Smooth muscle cell (in vitro differentiated cells): Measurements from ENCODE around the gene NPIPA3. TPM values are rescaled to one million over a fixed set of nuclear protein-coding genes. Genes with fewer than 3 reads are reported as not detected.
"Not testable (repeated sequence)": the region's sequence is repeated elsewhere in the genome, so short reads cannot be mapped to it uniquely, and the experiment has no call there.

ENCODE experiments used
- DNase-seq: peaks from one replicate; lab custom pipeline; 2025; ENCODE audit not compliant: unreplicated experiment; lab: John Stamatoyannopoulos, UW
- H2AFZ ChIP-seq: fragments of 200-600 bp; sonication (generic); 2 replicates; pipeline ENCODE4 v1.6.0; 2016; ENCODE audit warnings: antibody characterized with exemption, low read depth, mild to moderate bottlenecking
- H3F3A ChIP-seq: fragments of 200-600 bp; sonication (generic); 2 replicates; pipeline ENCODE4 v1.6.0; 2017; ENCODE audit warnings: antibody characterized with exemption, low read depth
- H3K27ac ChIP-seq: fragments of 200-600 bp; sonication (generic); 2 replicates; pipeline ENCODE4 v1.5.1; 2016; ENCODE audit warnings: low read depth, mild to moderate bottlenecking
- H3K27me3 ChIP-seq: fragments of 200-600 bp; sonication (generic); 2 replicates; pipeline ENCODE4 v1.6.1; 2016; ENCODE audit warnings: low read depth, mild to moderate bottlenecking
- H3K36me3 ChIP-seq: fragments of 200-600 bp; sonication (generic); 2 replicates; pipeline ENCODE4 v1.5.1; 2016; ENCODE audit warnings: low read depth
- H3K4me1 ChIP-seq: fragments of 200-600 bp; sonication (generic); 2 replicates; pipeline ENCODE4 v1.5.1; 2016; ENCODE audit warnings: low read depth
- H3K4me2 ChIP-seq: fragments of 200-600 bp; sonication (generic); 2 replicates; pipeline ENCODE4 v1.6.0; 2016; ENCODE audit warnings: mild to moderate bottlenecking
- H3K4me3 ChIP-seq: fragments of 200-600 bp; sonication (generic); 2 replicates; pipeline ENCODE4 v1.5.1; 2016; ENCODE audit warnings: mild to moderate bottlenecking
- H3K79me2 ChIP-seq: fragments of 200-600 bp; sonication (generic); 2 replicates; pipeline ENCODE4 v1.6.0; 2016; ENCODE audit warnings: low read depth, mild to moderate bottlenecking
- H3K9ac ChIP-seq: fragments of 200-600 bp; sonication (generic); 2 replicates; pipeline ENCODE4 v1.6.0; 2016; ENCODE audit warnings: low read depth
- H3K9me3 ChIP-seq: fragments of 200-600 bp; sonication (generic); replicated peaks from 2 replicates; pipeline ENCODE4 v1.5.1; 2016; ENCODE audit warnings: low read depth
- H4K20me1 ChIP-seq: fragments of 200-600 bp; sonication (generic); 2 replicates; pipeline ENCODE4 v1.6.0; 2016; ENCODE audit warnings: low read depth
- WGBS: methylation state at CpG from one replicate; pipeline ENCODE4 v1.1.7; 2016; ENCODE audit warnings: low lambda C conversion rate; 5-methylcytosine and 5-hydroxymethylcytosine counted together
- polyA plus RNA-seq: library from polyadenylated mRNA; unstranded; fragments of >200 nt; fragmentation: Nextera tagmentation; extraction: Ambion mirVana; gene quantifications from 2 replicates; pipeline ENCODE4 v1.2.1, GENCODE V29; 2016
- total RNA-seq: library from RNA; depleted of rRNA; stranded (reverse); fragments of >200 nt; gene quantifications from 2 replicates; pipeline ENCODE4 v1.2.3, GENCODE V29; 2014
- TF ChIP-seq, protein P1 (sequence below): fragments of 200-600 bp; sonication (generic); IDR thresholded peaks from 2 replicates; pipeline ENCODE4 v1.5.1; 2017; ENCODE audit warnings: borderline replicate concordance, mild to moderate bottlenecking, antibody characterized with exemption; ENCODE audit not compliant: insufficient read depth, poor library complexity, severe bottlenecking

Gene NPIPA3
- total and polyA plus RNA-seq, 2 experiments from 2014 or later = 0.81 to 0.94 TPM

DNA sequence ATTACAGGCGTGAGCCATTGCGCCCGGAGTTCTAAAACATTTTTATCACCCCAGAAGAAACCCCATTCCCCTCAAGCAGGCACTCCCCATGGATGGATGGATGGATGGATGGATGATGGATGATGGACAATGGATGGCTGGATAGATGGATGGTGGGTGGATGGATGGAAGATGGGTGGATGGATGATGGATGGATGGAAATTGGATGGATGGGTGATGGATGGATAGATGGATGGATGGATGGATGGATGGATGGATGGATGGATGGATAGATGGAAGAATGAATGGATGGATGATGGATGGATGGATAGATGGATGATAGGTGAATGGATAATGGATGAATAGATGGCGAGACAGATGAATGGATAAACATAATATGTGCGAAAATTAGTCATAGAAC is 25.6 kb upstream of the NPIPA3 start:
- Histone ChIP-seq H3K27me3 (no peaks in the 10 kb centered on the region), H4K20me1 (no peaks in the 10 kb centered on the region)

DNA sequence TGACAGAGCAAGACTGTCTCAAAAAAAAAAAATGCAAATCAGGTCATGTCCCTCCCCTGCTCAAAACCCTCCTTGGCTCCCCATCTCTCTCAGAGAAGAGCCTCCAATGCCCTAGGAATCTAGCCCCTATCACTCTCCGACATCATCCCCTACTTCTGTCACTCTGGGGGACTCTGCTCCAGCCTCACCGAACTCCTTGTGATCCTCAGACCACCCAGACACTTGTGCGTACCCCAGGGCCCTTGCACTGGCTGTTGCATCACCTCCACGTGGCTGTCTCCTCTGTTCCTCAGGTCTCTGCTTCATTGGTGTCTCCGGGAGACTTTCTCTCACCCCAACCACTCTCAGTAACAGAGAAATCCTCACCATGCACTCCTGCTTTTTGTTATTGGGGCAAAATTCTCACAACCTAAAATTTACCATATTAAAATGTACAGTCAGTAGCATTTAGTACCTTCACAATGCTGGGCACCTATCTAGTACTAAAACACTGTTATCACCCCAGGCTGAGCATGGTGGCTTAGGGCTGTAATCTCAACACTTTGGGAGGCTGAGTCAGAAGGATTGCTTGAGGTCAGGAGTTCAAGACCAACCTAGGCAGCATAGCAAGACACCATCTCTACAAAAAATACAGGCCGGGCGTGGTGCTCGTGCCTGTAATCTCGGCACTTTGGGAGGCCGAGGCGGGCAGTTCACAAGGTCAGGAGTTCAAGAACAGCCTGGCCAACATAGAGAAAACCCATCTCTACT is 24.3 kb upstream of the NPIPA3 start:
- no peaks in the 10 kb centered on the region for H3F3A ChIP-seq
- no peaks in the 10 kb centered on the region for H4K20me1 ChIP-seq
- H3K4me1 ChIP-seq = no peaks in the 10 kb centered on the region
- H3K27ac ChIP-seq = no peak overlapping the region
- no peak overlapping the region for H3K4me2 ChIP-seq
- no peak for DNase-seq
- no peaks in the 10 kb centered on the region for H3K27me3 ChIP-seq
- no peaks in the 10 kb centered on the region for H3K9me3 ChIP-seq
- TF ChIP-seq, protein P1, sequence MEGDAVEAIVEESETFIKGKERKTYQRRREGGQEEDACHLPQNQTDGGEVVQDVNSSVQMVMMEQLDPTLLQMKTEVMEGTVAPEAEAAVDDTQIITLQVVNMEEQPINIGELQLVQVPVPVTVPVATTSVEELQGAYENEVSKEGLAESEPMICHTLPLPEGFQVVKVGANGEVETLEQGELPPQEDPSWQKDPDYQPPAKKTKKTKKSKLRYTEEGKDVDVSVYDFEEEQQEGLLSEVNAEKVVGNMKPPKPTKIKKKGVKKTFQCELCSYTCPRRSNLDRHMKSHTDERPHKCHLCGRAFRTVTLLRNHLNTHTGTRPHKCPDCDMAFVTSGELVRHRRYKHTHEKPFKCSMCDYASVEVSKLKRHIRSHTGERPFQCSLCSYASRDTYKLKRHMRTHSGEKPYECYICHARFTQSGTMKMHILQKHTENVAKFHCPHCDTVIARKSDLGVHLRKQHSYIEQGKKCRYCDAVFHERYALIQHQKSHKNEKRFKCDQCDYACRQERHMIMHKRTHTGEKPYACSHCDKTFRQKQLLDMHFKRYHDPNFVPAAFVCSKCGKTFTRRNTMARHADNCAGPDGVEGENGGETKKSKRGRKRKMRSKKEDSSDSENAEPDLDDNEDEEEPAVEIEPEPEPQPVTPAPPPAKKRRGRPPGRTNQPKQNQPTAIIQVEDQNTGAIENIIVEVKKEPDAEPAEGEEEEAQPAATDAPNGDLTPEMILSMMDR = no peak
- no peak overlapping the region for H3K9ac ChIP-seq
- H2AFZ ChIP-seq = no peak overlapping the region
- 79% methylated on average over 11 of the region's 11 CpGs for WGBS
- H3K79me2 ChIP-seq = no peaks in the 10 kb centered on the region
- H3K4me3 ChIP-seq = no peak overlapping the region
- H3K36me3 ChIP-seq = no peaks in the 10 kb centered on the region

More for the DNA sequence above, 25.6 kb upstream of the NPIPA3 start:
- Histone ChIP-seq H3F3A (no peaks in the 10 kb centered on the region), H2AFZ (no peak overlapping the region), H3K36me3 (no peaks in the 10 kb centered on the region), H3K4me1 (no peaks in the 10 kb centered on the region), H3K4me3 (no peak overlapping the region), H3K9ac (no peak overlapping the region), H3K27ac (no peak overlapping the region), H3K79me2 (no peaks in the 10 kb centered on the region), H3K9me3 (no peaks in the 10 kb centered on the region), H3K4me2 (no peak overlapping the region)
- 93% methylated on average over 5 of the region's 5 CpGs for WGBS
- no peak for DNase-seq
- TF ChIP-seq, protein P1 = no peak

DNA sequence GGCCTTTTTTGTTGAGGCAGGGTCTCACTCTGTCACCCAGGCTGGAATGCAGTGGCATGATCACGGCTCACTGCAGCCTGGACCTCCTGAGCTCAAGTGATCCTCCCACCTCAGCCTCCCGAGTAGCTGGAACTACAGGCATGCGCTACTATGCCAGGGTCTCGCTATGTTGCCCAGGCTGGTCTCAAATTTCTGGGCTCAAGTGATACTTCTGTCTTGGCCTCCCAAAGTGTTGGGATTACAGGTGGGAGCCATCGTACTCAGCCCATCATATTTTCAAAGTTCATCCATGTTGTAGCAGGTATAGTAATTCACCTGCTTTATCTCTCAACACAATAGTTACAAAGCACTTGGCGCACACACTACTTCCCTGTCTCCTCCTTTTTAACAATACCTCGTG is 22.8 kb upstream of the NPIPA3 start:
- H3F3A ChIP-seq, H3K36me3 ChIP-seq, H3K4me3 ChIP-seq, H2AFZ ChIP-seq, H3K4me1 ChIP-seq, H4K20me1 ChIP-seq, H3K27me3 ChIP-seq, DNase-seq, H3K9me3 ChIP-seq, H3K9ac ChIP-seq, H3K4me2 ChIP-seq, H3K27ac ChIP-seq, H3K79me2 ChIP-seq: not testable (repeated sequence)
- 96% methylated on average over 7 of the region's 7 CpGs for WGBS

DNA sequence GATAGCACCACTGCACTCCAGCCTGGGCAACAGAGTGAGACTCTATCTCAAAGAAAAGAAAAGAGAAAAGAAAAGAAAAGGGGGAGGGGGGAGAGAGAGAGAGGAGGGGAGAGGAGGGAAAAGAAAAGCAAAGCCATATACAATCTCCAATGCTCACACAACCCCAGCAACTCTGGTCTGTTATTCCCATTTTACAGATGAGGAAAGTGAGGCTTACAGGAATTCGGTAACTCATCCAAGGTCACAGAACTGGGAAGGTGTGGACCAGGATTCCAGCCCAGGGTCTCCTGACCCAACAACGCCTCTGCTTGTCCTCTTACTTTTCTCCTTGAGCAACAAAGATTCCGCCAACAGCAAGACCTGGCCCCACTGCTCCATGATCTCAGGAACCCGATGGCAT is 22.1 kb upstream of the NPIPA3 start:
- Histone ChIP-seq H3K4me2 (no peak overlapping the region), H2AFZ (no peak overlapping the region), H3K36me3 (no peaks in the 10 kb centered on the region), H3K4me1 (no peaks in the 10 kb centered on the region), H3K79me2 (no peaks in the 10 kb centered on the region), H4K20me1 (no peaks in the 10 kb centered on the region), H3K4me3 (no peak overlapping the region), H3K27me3 (no peaks in the 10 kb centered on the region), H3F3A (no peaks in the 10 kb centered on the region), H3K9me3 (no peaks in the 10 kb centered on the region), H3K9ac (no peak overlapping the region), H3K27ac (no peak overlapping the region)
- TF ChIP-seq, protein P1 = no peak
- DNase-seq = no peak
- 88% methylated on average over 4 of the region's 4 CpGs for WGBS
